DMS53 (cell line): ENCODE data around the gene ARHGEF2.
"Not testable (repeated sequence)": the region's sequence is repeated elsewhere in the genome, so short reads cannot be mapped to it uniquely, and the experiment has no call there.

Source experiments
- DNase-seq: peaks from one replicate; lab custom pipeline; 2025; lab: John Stamatoyannopoulos, UW

ARHGEF2 gene

GRCh38 chr1:155942578-155943141 lies 35.7 kb downstream of the ARHGEF2 start:
- DNase-seq = peak; percentile 11

- no peak for DNase-seq
Measured at GRCh38 chr1:155941845-155942531, 36.4 kb downstream of the ARHGEF2 start.

DNA sequence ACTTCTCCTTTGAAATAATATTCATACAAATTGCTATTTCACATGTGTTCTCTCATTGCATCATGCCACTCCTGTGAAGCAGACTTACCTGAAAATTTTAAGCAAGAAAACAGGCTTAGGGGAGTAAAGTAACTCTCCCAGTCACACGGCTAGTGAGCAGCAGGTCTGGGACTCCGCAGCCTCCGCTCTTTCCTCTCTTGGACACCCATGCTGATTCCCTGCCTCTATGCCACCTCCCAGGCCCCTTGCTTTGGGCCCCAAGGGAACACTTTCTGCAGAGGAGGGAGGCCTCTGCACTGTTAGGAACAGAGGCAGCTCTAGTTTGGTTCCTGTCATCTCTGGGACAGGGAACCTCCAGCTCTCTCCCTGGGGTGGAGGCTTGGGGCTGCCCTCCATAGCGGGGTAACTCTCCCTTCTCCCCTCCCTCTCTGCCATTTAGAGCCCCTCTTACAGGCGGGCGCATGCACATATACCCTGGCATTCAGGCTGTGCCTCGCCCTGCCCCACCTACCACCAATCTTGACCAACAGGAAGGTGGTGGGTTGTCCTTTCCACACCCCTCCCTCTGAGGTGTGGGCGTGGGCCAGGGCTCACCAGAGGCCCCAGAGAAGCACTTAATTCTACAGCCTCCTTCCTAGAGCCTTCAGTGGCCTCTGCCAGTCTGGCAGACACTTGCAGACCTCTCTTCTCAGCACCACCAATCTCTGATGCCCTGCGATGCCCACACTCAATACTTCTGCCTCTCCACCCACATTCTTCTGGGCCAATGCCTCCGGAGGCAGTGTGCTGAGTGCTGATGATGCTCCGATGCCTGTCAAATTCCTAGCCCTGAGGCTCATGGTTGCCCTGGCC lies 37.1 kb downstream of the ARHGEF2 start, which contains the start of gene RXFP4:
TSS of gene RXFP4 (plus strand) at position 646 of the 852 bp plus-strand sequence. CDS start at position 718, 72 bp downstream.
- peak; percentile 42 for DNase-seq

GRCh38 chr1:155940482-155940992 lies 37.8 kb downstream of the ARHGEF2 start:
- peak; percentile 64 for DNase-seq

DNA sequence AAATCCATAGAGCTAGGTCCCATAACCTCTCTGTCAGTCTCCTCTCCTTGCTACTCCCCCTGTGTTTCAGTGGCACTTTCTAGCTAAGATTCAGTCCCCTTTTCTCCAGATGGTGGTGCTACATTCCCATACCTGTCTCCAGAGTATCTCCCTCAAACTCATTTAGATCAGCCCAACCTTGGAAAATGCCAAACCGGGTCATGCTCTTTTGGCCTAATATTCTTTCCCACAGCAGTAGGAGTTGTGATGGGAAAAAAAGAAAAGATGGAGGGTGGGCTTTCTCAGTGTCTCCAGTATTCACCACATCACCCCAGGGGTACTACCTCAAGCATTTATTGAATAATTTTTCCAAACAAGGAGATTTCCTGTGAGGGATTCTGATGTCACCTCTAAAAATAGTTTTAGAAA lies 40.1 kb downstream of the ARHGEF2 start:
- peak; percentile 80 for DNase-seq

GRCh38 chr1:155934936-155935590 lies 43.3 kb downstream of the ARHGEF2 start:
- peak; percentile 91 for DNase-seq

GRCh38 chr1:155934097-155934935 lies 44.0 kb downstream of the ARHGEF2 start, which contains the start of gene KHDC4:
Gene KHDC4, minus strand, starts transcription at chr1:155934413. Its CDS starts 40 bp downstream, at chr1:155934373.
- DNase-seq = peak; percentile 100

GRCh38 chr1:155933591-155934096 lies 44.7 kb downstream of the ARHGEF2 start:
- peak; percentile 35 for DNase-seq

GRCh38 chr1:155932487-155932886 lies 45.9 kb downstream of the ARHGEF2 start:
- DNase-seq = no peak

GRCh38 chr1:155932081-155932480 lies 46.3 kb downstream of the ARHGEF2 start:
- DNase-seq = no peak

DNA sequence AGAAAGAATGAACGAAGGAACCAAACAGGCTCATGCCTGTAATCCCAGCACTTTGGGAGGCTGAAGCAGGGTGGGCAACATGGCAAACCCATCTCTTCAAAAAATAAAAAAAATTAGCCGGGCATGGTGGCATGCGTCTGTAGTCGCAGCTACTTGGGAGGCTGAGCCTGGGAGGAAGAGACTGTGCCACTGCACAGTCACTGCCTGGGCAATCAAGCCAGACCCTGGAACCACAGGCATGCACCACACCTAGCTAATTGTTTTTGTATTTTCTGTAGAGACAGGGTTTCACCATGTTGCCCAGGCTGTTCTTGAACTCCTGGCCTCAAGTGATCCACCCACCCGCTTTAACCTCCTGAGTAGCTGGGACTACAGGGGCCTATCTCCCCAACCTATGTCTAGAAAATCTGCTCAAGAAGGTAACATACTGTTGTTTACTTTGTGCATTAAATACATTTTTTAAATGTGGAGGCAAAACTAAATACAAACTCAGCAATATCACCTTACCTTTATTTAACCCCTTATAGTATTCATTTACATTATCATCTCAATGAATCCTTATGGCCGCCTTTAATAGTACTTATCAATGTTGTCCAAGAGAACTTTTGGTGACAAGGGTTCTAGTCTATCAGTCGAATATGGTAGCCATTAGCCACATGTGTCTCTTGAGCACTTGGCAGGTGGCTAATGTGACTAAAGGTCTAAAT lies 46.9 kb downstream of the ARHGEF2 start:
- DNase-seq = no peak

- DNase-seq = not testable (repeated sequence)
Measured at GRCh38 chr1:155930725-155931124, 47.6 kb downstream of the ARHGEF2 start.

DNA sequence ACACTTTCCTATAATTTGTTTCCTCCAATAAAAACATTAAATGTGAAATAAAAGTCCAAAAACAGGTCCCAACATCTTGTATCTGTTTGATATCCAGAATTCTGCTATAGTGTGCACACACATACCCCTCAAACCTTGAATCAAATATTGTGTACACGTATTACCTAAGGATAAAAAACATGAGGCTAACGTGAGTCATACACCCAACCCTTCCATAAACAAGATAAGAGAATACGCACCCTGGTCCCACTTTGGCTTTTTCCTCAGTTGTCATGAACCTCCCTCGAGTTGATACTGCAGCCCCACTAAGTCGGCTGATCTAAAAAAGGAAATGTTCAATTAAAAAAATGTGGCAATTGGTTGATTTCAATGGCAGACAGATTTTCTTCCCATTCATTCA lies 49.3 kb downstream of the ARHGEF2 start:
- DNase-seq = no peak

GRCh38 chr1:155925506-155925905 lies 52.8 kb downstream of the ARHGEF2 start:
- no peak for DNase-seq

DNA sequence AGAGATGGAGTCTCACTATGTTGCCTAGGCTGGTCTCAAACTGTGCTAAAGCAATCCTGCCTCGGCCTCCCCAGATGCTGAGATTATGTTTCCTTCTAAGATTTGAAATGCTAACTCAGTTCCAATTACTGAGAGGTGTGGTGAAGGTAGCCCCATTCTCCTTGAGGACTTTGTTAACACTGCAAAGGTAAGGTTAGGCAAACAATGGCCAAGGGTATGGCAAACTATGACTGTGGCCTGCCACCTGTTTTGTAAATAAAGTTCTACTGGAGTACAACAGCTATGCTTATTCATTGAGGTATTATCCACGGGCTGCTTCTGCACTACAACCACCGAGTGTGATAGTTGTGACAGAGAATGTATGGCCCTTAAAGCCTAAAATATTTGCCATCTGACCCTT lies 57.6 kb downstream of the ARHGEF2 start:
- DNase-seq = no peak

DNA sequence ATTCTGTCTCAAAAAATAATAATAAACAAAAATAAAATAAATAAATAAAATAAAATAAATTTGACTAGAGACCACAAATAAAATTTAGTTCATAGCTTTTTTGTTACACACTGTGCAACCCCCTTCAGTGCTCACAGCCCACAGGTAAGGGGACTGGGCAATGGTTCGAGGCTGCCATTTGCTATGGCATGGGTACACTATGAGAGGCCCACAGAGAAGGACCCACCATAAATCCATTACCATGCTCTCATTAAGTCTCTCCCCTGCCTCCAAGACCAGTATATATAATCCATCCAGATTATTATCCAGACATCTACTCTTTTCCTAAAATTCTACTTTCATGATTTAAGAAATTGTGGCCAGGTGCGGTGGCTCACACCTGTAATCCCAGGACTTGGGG lies 58.5 kb downstream of the ARHGEF2 start:
- DNase-seq = no peak

- DNase-seq = no peak
Measured at GRCh38 chr1:155918660-155919059, 59.7 kb downstream of the ARHGEF2 start.

- DNase-seq = no peak
Measured at GRCh38 chr1:155913969-155914757, 64.2 kb downstream of the ARHGEF2 start.

GRCh38 chr1:155912056-155912536 lies 66.3 kb downstream of the ARHGEF2 start:
- no peak for DNase-seq
